GM18870 (cell line): ENCODE data around the gene ADGRG3.
"Not testable (repeated sequence)": the region's sequence is repeated elsewhere in the genome, so short reads cannot be mapped to it uniquely, and the experiment has no call there.

Experiments
- ATAC-seq: cut with Tn5 transposase; IDR thresholded peaks from one replicate; pipeline ENCODE4 v1.9.1; 2021; ENCODE audit warnings: moderate library complexity; ENCODE audit not compliant: unreplicated experiment

The ADGRG3 gene

DNA sequence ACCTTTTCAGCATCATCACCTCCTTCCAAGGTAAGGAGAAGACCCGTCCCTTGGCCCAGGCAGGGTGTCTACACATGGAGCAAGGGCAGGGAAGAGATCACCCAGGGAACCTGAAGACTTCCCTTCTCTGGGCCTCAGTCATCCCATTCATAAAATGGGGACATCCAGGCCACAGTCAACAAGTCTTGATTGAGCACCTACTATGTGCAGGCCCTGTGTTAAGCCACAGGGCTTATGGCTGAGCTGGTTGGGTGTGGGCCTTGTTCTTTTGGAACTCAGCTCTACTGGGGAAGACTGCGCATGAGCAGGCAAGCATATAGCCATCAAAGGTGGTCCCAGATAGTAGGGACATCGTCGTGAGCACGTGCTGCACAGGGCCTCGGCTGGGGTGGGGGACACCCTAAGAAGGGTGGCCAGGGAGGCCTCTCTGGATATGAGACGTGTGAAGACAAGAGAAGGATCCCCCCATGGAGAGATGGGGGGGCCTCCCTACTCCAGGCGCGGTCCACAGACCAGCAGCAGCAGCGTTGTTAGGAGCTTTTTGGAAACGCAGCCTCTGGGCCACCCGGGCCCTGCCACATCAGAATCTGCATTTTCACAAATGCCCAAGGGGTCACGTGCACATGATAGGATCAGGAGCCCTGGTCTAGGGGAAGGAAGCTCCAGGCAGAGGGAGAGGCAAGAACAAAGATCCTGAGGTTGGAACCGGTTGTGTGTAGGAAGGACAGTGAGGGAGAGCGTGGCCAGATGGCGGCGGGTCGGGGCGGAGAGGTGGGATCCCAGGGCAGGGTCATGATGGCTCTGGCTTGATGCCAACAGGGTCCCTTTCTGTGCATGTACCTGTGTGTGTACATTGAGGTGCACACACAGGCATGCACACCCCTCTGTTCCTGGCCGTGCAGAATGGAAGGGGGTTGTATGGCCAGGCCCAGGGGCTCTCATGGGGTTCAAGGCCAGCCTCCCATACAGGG lies 5.9 kb upstream of the ADGRG3 start:
- no peak for ATAC-seq

DNA sequence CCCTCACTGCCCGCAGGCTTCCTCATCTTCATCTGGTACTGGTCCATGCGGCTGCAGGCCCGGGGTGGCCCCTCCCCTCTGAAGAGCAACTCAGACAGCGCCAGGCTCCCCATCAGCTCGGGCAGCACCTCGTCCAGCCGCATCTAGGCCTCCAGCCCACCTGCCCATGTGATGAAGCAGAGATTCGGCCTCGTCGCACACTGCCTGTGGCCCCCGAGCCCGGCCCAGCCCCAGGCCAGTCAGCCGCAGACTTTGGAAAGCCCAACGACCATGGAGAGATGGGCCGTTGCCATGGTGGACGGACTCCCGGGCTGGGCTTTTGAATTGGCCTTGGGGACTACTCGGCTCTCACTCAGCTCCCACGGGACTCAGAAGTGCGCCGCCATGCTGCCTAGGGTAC lies 4.7 kb upstream of the ADGRG3 start:
- ATAC-seq, result no peak

DNA sequence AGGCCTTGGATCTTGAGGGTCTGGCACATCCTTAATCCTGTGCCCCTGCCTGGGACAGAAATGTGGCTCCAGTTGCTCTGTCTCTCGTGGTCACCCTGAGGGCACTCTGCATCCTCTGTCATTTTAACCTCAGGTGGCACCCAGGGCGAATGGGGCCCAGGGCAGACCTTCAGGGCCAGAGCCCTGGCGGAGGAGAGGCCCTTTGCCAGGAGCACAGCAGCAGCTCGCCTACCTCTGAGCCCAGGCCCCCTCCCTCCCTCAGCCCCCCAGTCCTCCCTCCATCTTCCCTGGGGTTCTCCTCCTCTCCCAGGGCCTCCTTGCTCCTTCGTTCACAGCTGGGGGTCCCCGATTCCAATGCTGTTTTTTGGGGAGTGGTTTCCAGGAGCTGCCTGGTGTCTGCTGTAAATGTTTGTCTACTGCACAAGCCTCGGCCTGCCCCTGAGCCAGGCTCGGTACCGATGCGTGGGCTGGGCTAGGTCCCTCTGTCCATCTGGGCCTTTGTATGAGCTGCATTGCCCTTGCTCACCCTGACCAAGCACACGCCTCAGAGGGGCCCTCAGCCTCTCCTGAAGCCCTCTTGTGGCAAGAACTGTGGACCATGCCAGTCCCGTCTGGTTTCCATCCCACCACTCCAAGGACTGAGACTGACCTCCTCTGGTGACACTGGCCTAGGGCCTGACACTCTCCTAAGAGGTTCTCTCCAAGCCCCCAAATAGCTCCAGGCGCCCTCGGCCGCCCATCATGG lies 4.0 kb upstream of the ADGRG3 start:
- no peak for ATAC-seq

DNA sequence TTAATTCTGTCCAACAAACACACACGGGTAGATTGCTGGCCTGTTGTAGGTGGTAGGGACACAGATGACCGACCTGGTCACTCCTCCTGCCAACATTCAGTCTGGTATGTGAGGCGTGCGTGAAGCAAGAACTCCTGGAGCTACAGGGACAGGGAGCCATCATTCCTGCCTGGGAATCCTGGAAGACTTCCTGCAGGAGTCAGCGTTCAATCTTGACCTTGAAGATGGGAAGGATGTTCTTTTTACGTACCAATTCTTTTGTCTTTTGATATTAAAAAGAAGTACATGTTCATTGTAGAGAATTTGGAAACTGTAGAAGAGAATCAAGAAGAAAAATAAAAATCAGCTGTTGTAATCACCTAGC lies 3.5 kb upstream of the ADGRG3 start:
- ATAC-seq, result no peak

DNA sequence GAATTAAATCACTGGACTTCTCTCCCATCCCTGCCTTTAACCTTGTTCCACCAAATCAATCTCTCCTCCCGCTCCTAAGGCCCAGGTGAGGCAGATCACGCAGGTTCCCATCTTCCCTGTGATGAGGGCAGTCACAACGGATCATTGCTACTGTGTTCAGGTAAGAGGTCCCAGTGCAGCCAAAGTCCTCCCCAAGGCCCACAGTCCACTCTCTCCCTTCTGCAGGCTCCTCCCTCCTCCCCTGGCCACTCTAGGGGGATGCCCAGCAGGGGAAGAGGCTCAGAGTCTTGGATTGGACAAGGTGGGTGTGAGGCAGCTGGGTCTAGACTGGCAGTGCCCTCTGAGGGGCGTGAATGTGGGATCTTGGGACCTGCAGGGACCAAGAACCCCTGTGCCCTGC lies 2.6 kb upstream of the ADGRG3 start:
- ATAC-seq, result no peak

DNA sequence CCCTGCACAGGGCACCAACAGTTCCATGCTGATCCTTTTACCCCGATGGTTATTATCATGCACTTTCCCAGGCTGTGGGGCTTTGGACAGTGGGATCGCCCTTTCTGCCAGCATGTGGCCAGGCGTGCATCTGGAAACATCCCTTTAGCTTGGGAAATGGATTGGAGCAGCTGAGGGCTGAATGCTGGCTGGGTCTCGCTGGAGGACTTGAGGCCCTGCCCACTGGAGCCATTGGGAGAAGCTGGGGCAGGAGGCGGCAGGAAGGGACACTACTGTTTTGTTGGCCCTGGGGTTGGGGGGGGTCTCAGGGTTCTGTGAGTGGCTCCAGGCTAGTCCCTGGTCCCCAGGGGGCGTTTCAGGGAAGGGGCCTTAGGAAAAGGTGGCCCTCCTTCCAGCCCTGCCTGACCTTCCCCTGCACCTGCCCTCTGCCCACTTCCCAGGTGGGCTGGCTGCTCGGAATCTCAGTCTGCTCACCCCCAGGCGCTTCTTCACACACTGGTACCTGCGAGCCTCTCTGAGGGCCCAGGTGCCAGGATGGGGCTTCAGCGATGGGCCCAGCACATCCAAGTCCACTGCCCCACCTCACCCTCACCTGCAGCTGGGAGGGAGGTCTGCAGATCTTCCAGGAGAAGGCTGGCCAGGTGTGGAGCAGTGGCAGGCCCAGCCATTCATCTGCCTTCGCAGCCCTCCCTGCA lies 1.6 kb upstream of the ADGRG3 start:
- no peak for ATAC-seq

DNA sequence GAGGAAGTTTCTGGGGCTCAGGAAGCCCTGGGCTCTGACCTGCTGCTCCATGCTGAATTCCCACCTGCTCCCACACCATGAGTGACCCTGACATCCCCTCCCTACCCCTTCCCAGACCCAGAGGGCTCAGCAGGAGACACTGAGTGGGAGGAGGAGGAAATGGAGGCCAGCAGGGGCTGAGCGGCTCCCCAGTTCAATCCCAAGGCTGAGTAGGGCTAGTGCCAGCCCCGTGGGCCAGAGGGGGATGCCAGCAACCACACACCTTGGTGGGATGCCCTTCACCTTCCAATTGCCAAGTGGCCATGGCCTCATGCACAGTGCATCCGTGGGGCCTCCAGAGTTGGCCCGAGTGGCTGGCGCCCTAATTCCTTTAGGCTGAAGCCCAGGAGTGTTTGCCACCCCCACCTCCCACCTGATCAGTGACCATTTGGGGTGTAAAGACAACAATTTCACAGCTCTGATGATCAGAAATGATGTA lies 1.0 kb upstream of the ADGRG3 start:
- no peak for ATAC-seq

DNA sequence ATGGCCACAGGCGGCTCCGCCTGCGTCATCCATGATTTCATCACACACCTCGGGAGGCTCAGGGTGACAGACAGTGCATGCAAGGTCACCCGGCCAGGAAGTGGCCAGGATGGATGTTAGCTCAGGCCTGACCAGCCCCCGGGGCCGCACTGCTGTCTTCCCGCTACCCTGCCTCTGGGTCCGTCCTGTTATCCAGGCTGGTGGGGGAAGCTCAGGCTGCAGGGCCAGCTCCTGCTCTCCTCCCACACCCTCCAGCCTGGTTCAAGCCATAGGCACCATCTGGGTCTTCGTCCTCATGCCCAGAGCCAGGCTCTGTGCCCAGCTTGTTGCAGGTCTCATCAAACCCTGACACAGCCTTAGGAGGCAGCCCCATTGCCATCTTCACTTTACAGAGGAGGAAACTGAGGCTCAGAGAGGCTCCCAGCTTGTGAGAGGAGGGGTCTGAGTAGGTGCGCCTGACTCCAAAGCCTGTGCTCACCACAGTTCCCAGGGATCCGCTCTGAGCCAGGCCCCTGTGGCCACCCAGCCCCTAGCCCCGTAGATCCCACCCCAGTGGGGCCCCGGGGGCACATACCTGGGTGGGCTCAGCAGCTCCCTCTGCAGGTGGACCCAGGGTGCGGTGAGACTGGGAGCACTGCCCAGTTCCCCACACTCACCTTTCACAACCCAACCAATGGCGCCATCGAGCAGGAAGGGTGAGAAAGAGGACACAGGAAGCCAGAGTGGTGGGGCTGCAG lies 412 bp upstream of the ADGRG3 start:
- ATAC-seq, result no peak

DNA sequence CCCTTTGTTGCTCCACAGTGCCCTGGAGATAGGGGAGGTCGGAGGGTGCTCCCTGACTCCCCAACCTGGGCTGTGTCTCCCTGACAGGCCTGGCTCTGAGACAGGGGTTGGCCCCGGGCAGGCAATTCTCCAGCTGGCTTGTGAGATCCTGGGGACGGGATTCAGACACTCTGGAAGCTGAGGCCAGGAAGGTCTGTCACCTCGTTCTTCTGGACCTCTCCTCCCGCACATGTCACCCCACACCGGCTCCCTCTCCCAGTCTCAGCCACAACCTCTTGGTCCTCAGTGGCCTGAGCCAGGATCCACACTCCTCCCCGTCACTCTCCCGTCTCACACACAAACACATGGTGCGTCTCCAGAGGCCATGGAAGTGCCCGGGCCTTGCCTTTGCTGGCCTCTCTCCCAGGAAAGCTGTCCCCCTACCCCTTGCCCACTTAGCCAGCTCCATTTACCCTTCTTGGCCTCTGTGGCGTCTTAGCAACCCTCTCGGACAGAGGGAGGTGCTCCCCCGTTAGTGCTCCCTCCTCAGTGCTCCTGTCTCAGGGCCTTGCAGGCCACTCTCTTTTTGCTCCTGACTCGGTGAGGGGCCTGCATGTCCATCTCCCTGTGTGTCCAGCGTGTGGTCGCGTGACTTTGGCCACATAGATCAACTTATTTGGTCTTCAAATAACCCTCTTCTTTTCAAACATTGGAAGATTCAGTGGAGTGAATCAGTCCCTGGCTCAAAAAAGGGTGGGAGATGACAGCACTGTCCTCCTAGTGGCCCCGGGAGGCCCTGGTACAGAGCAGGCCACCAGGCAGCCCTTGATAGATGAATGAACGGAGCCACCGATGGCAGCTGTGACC lies 747 bp downstream of the ADGRG3 start:
- ATAC-seq, result no peak

DNA sequence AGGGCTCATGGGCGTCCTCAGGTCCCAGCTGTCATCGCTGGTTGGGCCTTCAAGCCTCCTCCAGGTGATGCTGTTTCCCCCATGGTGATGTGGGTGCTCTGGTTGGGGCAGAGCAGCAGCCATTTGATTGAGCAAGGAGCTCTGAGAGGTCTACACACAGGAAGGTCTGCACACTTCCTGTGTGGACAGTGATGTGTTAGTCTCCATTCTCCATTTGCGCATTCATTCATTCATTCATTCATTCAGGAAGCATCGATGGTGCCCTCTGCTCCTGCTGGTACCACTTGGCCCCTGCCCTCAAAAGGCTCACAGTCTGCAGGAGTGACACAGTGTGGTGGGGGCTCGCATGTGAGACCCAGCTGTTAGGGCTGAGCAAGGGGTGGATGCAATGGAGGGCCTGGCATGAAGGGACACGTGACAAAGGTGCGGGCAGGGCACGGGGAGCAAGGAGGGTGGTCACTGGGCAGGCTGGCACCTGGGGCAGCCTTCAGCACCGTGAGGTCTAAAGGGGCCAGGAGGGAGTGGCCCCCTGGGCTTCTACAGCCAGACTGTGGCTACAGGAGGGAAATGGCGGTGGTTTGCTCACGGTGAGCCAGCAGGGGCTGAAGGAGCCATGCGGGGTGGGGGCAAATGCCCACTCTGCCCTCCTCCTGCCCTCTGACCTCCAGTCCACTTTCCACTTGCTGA lies 1.5 kb downstream of the ADGRG3 start:
- ATAC-seq, result no peak

DNA sequence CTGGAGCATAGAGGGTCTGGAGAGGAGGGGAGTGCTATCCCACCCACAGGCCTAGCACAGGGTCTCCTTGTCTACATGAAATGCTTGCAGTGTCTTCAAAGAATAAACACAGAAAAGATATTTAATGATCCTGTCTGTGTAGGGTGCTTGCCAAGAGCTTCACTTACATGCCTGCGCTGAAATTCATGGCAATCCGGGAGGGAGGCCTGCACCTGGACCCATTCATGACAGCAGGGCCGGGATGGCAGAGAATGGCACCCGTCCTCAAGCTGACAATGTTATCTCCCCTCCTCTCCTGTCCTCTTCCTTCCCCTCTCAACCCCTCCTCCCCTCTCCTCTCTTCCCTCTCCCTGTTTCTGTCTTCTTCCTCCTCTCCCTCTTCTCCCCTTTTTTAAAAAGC lies 2.1 kb downstream of the ADGRG3 start:
- no peak for ATAC-seq

DNA sequence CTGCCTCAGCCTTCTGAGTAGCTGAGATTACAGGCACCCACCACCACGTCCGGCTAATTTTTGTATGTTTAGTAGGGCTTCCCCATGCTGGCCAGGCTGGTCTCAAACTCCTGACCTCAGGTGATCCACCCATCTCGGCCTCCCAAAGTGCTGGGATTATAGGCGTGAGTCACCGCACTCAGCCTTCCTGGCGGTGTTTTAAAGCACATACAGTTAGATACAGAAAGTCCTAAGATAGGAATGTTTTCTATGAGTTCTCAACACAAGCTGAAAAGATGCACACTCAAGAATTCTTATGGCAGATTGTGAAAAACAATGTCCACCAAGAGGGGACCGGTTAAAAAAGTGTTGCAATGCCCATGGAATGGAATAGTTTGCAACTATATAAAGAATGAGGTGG lies 3.3 kb downstream of the ADGRG3 start:
- ATAC-seq, result not testable (repeated sequence)

DNA sequence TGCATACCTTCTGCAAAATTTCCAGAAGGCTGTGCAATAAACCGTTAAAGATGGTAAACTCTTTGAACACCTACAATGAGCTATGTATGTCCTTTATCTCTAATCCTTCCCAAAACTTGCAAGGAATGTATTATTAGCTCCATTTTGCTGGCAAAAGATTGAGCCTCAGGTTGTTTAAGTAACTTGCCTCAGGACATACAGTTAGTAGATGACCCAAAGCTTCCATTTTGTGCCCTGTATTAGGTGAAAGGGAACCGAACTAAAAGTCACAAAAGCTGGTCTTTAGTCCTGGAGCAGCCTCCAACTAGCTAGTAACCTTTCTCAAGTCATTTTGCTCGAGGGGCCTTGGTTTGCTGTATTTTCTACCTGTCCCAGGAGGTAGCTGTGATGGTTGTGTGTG lies 4.3 kb downstream of the ADGRG3 start:
- no peak for ATAC-seq

DNA sequence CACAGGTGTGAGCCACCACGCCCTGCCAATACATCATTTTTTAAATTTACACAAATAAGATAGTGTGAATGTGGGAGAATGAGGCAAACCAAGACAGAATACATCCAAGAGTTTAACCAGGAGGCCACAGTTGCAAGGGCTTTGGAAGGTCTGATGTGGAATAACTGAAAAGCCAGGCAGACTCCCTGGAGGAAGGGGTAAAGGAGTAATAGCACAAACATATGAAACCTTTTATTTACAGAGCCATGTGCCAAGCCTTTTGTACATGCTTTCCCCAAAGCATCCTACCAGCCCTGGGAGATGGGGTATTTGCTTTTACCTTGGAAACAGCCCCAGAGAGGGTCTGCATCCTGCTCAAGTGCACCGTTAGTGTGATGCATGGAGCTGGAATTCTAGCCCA lies 4.7 kb downstream of the ADGRG3 start:
- ATAC-seq, result no peak

DNA sequence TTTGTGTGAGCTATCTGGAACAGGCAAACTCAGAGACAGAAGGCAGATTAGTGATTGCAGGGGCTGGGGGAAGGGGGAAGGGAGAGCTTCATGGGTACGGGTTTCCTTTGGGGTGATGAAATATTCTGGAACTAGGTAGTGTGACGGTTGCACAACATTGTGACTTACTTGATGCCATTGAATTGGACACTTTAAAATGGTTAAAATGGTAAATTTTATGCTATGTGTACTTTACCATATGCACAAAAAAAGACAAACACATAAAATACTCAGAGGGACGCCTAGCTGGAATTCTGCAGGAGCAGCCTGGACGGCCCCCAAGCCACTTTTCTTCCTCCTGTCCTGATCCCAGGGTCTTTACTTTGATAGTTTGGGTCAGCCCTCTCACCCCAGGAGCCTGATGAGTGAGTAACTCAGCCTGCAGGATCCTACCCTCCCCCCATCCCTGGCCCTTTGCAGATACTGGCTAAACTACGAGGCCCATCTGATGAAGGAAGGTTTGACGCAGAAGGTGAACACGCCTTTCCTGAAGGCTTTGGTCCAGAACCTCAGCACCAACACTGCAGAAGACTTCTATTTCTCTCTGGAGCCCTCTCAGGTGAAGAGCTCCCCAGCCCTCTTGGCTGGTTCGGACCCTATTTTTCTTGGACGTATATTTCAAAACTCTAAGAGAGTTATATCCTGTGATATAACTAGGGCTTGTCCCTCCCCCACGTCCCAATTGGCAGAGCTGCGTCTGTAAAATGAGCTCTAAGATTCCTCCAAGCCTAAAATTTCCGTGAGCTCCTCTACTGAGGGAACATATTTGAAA lies 7.8 kb downstream of the ADGRG3 start:
- ATAC-seq, result no peak

DNA sequence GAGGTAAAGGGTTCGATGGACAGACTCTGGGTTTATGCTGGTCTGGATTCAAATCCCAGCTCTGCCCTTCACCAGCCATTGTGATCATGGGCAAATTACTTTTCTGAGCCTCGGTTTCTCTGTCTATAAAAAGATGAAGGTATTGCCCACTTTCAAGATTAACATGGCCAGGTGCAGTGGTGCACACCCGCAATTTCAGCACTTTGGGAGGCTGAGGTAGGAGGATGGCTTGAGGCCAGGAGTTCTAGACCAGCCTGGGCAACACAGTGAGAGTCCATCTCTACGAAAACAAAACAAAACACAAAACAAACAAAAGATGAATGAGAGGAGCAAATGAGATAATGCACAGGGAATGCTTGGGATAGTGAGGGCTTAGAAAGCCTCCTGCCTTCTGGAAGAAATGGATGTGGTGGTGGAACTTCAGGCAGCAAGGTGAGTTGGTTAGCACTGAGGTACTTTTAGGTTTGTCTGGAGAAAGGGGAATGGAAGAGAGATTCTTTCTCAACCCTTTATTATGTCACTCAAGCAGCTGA lies 8.5 kb downstream of the ADGRG3 start:
- no peak for ATAC-seq

DNA sequence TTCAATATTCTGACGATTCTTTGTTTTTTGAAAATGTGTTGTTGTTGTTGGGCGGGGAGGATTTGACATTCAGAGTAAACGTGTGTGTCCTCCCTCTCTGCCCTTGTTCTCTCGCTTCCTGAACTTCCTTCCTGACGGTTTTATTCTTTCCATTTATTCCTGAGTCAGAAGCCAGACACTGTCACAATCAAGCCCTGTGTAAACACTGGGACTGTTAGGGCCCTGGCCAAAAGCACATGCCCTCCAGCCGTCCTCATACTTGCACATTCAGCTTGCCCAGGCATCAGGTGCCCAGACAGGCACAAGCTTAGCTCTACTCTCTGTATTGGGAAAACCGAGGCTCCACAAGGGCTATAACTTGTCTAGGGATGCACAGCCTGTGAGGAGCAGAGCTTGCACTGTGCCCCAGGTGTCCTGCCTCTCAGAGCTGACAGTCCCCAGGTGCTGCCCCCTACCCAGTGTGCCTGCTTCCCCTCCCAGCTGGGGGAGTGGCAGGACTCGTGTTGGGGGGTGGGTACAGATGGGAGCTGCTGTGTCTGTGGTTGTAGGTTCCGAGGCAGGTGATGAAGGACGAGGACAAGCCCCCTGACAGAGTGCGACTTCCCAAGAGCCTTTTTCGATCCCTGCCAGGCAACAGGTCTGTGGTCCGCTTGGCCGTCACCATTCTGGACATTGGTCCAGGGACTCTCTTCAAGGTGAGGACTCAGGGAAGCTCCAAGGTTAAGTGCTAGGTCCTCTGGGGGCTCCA lies 9.7 kb downstream of the ADGRG3 start:
- ATAC-seq, result no peak

DNA sequence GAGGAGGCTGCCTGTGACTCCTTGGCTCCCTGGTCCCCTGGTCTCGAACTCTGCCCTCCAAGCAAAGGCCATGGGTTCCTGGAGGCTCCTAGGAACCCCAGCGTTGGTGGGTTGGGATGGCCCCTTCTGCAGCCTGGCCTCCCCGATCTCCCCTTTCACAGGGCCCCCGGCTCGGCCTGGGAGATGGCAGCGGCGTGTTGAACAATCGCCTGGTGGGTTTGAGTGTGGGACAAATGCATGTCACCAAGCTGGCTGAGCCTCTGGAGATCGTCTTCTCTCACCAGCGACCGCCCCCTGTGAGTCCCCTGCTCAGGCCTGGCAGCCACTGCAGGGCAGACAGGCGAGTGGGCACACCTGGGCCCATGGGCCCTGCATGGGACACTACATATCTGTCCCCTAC lies 10.9 kb downstream of the ADGRG3 start:
- no peak for ATAC-seq
